HCT116 (cell line): Measurements from ENCODE around the gene LEUTX. TPM values are rescaled to one million over a fixed set of nuclear protein-coding genes. Genes with fewer than 3 reads are reported as not detected.
"Not testable (repeated sequence)": the region's sequence is repeated elsewhere in the genome, so short reads cannot be mapped to it uniquely, and the experiment has no call there.

Source experiments
- ATAC-seq: fragments of 200-7000 bp; cut with Tn5 transposase; 2 replicates; pipeline ENCODE4 v1.9.1; 2020; ENCODE audit warnings: mild to moderate bottlenecking, moderate library complexity
- BruUV-seq: library from RNA; stranded (reverse); fragments of 400-500 nt; replicated peaks from 2 replicates; lab custom pipeline; 2021; lab: Mats Ljungman, UMichigan
- CTCF ChIA-PET: fragments of 300-600 bp; sonication (Branson Sonifier 250); formaldehyde crosslinking; loops from one replicate; lab custom pipeline; 2021; ENCODE audit warnings: antibody characterized with exemption; lab: Charles Lee
- POLR2A ChIA-PET: fragments of 300-600, 350-600 bp; sonication (Branson Sonifier 250); formaldehyde crosslinking; loops from one replicate; lab custom pipeline; 2021; ENCODE audit warnings: antibody characterized with exemption; lab: Charles Lee
- RAD21 ChIA-PET, 2 experiments: fragments of 300-600 bp; sonication (Branson Sonifier 250); formaldehyde crosslinking; loops; one replicate each; lab custom pipeline; 2023; ENCODE audit warnings: low total read pairs in 2 of 2; ENCODE audit not compliant: uncharacterized antibody in 2 of 2, unreplicated experiment in 2 of 2, low non-redundant PET in 1 of 2; lab: Charles Lee
- DNase-seq: peaks from one replicate; pipeline ENCODE4 v3.0.0-alpha.2; 2010; ENCODE audit warnings: low read depth, low spot score
- H2AFZ ChIP-seq: fragments of 200-600 bp; shearing (Covaris generic), sonication (generic); 2 replicates; pipeline ENCODE4 v1.6.1; 2017; ENCODE audit warnings: low read depth, mixed run types, mixed read lengths, antibody characterized with exemption, low read length; ENCODE audit not compliant: poor library complexity, severe bottlenecking
- H3K27ac ChIP-seq: 2 replicates; pipeline ENCODE4 v1.5.1; 2012; ENCODE audit warnings: low read depth, low read length
- H3K27me3 ChIP-seq: fragments of 200-600 bp; sonication (generic); 2 replicates; pipeline ENCODE4 v1.6.1; 2016; ENCODE audit warnings: mixed run types, low read length, mixed read lengths; ENCODE audit not compliant: insufficient read depth
- H3K36me3 ChIP-seq, 2 experiments: fragments of 200-500 bp in 1 of 2; fragments of 200-600 bp in 1 of 2; sonication (Bioruptor generic) in 1 of 2; sonication (generic) in 1 of 2; 2 replicates each; pipeline versions ENCODE4 v1.5.1 to v1.6.1; 2014 to 2016; ENCODE audit warnings: low read length in 2 of 2, inconsistent platforms in 1 of 2, mixed read lengths in 1 of 2, mixed run types in 1 of 2; ENCODE audit not compliant: insufficient read depth in 2 of 2, control insufficient read depth in 1 of 2
- H3K4me1 ChIP-seq, 2 experiments: fragments of 200-600 bp in 1 of 2; sonication (generic) in 1 of 2; 2 replicates each; pipeline versions ENCODE4 v1.5.1 to v1.6.1; 2012 to 2017; ENCODE audit warnings: low read length in 2 of 2, inconsistent platforms in 1 of 2, mild to moderate bottlenecking in 1 of 2, mixed read lengths in 1 of 2, mixed run types in 1 of 2, moderate library complexity in 1 of 2; ENCODE audit not compliant: insufficient read depth in 2 of 2, control insufficient read depth in 1 of 2
- H3K4me2 ChIP-seq: fragments of 200-600 bp; sonication (generic); 2 replicates; pipeline ENCODE4 v1.6.1; 2017; ENCODE audit warnings: mixed run types, low read length, mixed read lengths
- H3K4me3 ChIP-seq, 2 experiments: fragments of 200-600 bp in 1 of 2; sonication (generic) in 1 of 2; replicated peaks in 1 of 2; 2 replicates each; pipeline ENCODE4 v1.5.1; 2011 to 2016; ENCODE audit warnings: low read length in 2 of 2, control low read depth in 1 of 2, low read depth in 1 of 2, mild to moderate bottlenecking in 1 of 2, mixed read lengths in 1 of 2, mixed run types in 1 of 2
- H3K79me2 ChIP-seq: fragments of 200-600 bp; sonication (generic); 2 replicates; pipeline ENCODE4 v1.6.1; 2017; ENCODE audit warnings: mild to moderate bottlenecking, mixed run types, low read length, moderate library complexity, mixed read lengths; ENCODE audit not compliant: insufficient read depth
- H3K9ac ChIP-seq: fragments of 200-600 bp; sonication (generic); 2 replicates; pipeline ENCODE4 v1.6.1; 2016; ENCODE audit warnings: low read length, mixed read lengths
- H3K9me2 ChIP-seq: fragments of 200-600 bp; sonication (generic), shearing (Covaris generic); 2 replicates; pipeline ENCODE4 v1.6.1; 2017; ENCODE audit warnings: mixed run types, mild to moderate bottlenecking, moderate library complexity; ENCODE audit not compliant: insufficient read depth
- H3K9me3 ChIP-seq, 2 experiments: fragments of 200-500 bp in 1 of 2; fragments of 200-600 bp in 1 of 2; sonication (Bioruptor generic) in 1 of 2; sonication (generic) in 1 of 2; 2 replicates each; pipeline ENCODE4 v1.6.1; 2014 to 2017; ENCODE audit warnings: low read length in 2 of 2, mixed read lengths in 2 of 2, inconsistent platforms in 1 of 2, low read depth in 1 of 2, mild to moderate bottlenecking in 1 of 2, mixed run types in 1 of 2, moderate library complexity in 1 of 2; ENCODE audit not compliant: control insufficient read depth in 1 of 2, insufficient read depth in 1 of 2
- H4K20me1 ChIP-seq: fragments of 200-600 bp; sonication (generic), shearing (Covaris generic); 2 replicates; pipeline ENCODE4 v1.6.1; 2017; ENCODE audit warnings: mixed run types, mild to moderate bottlenecking, moderate library complexity; ENCODE audit not compliant: insufficient read depth
- ATF3 ChIP-seq: IDR thresholded peaks from 2 replicates; pipeline ENCODE4 v1.6.1; 2012
- CTCF ChIP-seq, 3 experiments: fragments of 200-600 bp in 1 of 3; sonication (generic) in 1 of 3; IDR thresholded peaks in 2 of 3; conservative IDR thresholded peaks in 1 of 3; 2 replicates each; pipeline ENCODE4 v1.5.1; 2012 to 2017; ENCODE audit warnings: low read depth in 2 of 3, low read length in 2 of 3, antibody characterized with exemption in 1 of 3, borderline replicate concordance in 1 of 3, control low read depth in 1 of 3, mild to moderate bottlenecking in 1 of 3, mixed read lengths in 1 of 3, mixed run types in 1 of 3, moderate library complexity in 1 of 3; ENCODE audit not compliant: insufficient read depth in 1 of 3
- ELF1 ChIP-seq: IDR thresholded peaks from 2 replicates; pipeline ENCODE4 v1.6.1; 2012; ENCODE audit warnings: low read depth, borderline replicate concordance
- FOSL1 ChIP-seq: IDR thresholded peaks from 2 replicates; pipeline ENCODE4 v1.6.1; 2012; ENCODE audit warnings: low read depth
- ZNF274 ChIP-seq: fragments of 200-500 bp; sonication (Bioruptor generic); IDR thresholded peaks from 2 replicates; pipeline ENCODE4 v1.6.1; 2014; ENCODE audit warnings: mild to moderate bottlenecking, low read depth, low read length, inconsistent platforms
- intact Hi-C: fragments of 100-400 bp; cut with micrococcal nuclease; formaldehyde crosslinking; loops from 2 replicates; pipeline ENCODE4 v1.10.0; 2022
- total RNA-seq: library from RNA; stranded (reverse); gene quantifications from one replicate; pipeline ENCODE4 v1.2.1, GENCODE V29; 2021; ENCODE audit not compliant: unreplicated experiment

Gene LEUTX
- total RNA-seq, 1 experiment from 2014 or later, result not detected

DNA sequence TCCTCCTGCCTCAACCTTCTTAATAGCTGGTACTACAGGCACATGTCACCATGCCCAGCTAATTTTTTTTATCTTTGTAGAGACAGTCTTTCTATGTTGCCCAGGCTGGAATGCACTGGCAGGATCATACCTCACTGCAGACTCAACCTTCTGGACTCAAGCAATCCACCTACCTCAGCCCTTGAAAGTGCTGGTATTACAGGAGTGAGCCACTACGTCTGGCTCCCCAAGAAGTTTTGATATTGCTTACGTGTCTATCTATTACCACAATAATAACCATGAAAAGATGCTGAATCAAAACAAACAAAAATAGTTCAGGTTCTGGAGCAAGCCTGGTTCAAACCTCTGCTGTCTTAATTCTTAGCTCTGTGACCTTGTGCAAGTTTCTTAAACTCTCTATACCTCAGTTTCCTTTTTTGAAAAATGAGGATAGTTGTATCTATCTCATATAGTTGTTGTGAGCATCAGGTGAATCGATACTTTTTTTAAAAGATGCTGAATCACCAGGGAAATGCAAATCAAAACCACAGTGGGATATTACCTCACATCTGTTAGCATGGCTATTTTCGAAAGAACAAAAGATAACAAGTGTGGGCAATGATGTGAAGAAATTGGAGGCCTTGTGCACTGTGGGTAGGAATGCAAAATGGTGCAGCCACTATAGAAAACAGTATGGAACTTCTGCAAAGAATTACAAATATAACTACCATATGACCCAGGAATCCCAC lies 19.0 kb upstream of the LEUTX start (continued):
- no peak for TF ChIP-seq CTCF (IDR thresholded peaks at IDR 0.05 in 2 of 3, conservative IDR thresholded peaks at IDR 0.05 in 1 of 3; ENCODE audit: borderline replicate concordance in 1 of 3, insufficient read depth in 1 of 3, low read depth in 2 of 3, low read length in 2 of 3)
- no peak for TF ChIP-seq ZNF274
- no peak for TF ChIP-seq ELF1
- no peak for TF ChIP-seq FOSL1
- TF ChIP-seq ATF3, result no peak

GRCh38 chr19:39761851-39762250 lies 16.8 kb upstream of the LEUTX start:
- DNase-seq, BruUV-seq, CTCF ChIA-PET: not testable (repeated sequence)

More at GRCh38 chr19:39761851-39762250, 16.8 kb upstream of the LEUTX start:
- H3K9me3 ChIP-seq, ATAC-seq, H3K36me3 ChIP-seq, RAD21 ChIA-PET, H3K9me2 ChIP-seq, H3K4me1 ChIP-seq, H3K27ac ChIP-seq, H2AFZ ChIP-seq, H3K79me2 ChIP-seq, H3K4me3 ChIP-seq, H3K9ac ChIP-seq, H3K4me2 ChIP-seq, H4K20me1 ChIP-seq, POLR2A ChIA-PET, intact Hi-C loops: not testable (repeated sequence)
- H3K27me3 ChIP-seq, result peaks cover 34% of the 10 kb centered on the region
